ENCODE measurements around the gene TMEM225B.

GRCh38 chr7:99653754-99654153 lies 55.7 kb downstream of the TMEM225B start:
- TF ChIP-seq CTCF (conservative IDR thresholded peaks at IDR 0.05; ENCODE audit: low read depth, low read length) (no peak), EZH2 (IDR thresholded peaks at IDR 0.05; ENCODE audit: low read length, unreplicated experiment) (no peak), EZH2phosphoT487 (IDR thresholded peaks at IDR 0.05; ENCODE audit: borderline replicate concordance, low read length) (no peak)

All from PC-3 (cell line).